Measurements from ENCODE around the gene INTS1.
"Not testable (repeated sequence)": the region's sequence is repeated elsewhere in the genome, so short reads cannot be mapped to it uniquely, and the experiment has no call there.

INTS1 gene

DNA sequence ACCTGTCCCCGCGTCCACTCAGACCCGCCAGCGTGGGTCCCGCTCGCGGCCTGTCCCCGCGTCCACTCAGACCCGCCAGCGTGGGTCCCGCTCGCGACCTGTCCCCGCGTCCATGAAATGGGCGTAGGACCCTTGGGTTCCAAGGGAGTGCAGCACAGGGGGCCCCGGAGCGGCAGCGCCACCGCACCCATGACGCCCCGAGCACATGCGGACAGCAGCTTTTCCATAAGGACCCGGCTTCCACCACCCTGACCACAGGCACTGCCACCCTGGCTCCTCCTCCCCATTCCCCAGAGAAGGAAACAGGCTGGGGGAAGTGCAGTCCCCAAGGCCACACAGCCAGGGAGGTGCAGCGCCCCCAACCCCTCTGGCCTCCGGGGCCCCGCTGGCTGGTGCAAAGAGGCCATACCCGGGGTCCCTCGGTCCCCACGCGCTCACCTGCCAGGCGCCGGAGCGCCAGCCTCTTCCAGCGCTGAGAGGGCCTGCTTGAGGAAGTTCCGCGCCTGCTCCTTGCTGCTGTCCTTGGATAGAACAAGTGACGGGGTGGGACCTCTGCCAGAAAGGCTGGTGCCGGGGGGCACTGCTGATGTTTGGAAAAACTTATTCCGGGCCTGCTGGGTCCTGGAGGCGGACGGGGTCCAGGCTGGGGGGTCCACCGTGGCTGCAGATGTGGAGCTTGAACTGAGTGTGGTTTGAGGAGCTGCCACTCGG, 59.8 kb downstream of the INTS1 start:
- no peak for DNase-seq

- not testable (repeated sequence) for DNase-seq
Measured at GRCh38 chr7:1443587-1444200, 60.5 kb downstream of the INTS1 start.

DNA sequence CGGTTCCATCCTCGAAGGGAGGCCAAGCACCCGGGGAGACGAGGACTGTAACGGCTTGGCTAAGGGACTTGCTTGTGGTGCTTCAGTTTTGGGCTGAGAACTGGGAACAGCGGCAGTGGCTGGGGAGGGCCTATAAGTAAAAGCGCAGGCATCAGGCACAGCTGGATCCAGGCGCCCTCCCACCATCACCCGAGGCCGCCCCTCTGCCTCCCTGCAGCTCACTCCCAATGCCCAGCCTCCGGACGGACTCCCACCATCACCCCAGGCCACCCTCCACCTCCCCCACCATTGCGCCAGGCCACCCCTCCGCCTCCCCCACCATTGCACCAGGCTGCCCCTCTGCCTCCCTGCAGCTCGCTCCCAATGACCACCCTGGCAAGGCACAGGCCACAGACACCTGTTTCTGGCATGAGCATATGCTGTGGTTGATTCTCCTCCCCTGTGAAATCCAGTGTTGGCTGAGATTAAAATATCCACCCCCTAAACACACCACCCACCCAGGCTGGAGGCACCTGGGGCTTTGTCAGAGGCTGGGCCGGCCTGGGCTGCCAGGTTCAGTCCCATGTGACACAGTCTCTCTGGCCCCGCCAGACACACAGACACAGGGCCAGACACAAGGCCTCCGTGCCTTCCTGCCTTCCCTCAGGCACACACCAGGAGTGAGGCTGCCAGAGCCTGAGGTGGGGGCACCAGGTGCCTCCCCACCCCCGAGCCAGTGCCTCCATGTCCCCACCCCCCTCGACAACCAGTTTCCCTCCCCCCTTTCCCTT, 61.6 kb downstream of the INTS1 start:
- DNase-seq = no peak

DNA sequence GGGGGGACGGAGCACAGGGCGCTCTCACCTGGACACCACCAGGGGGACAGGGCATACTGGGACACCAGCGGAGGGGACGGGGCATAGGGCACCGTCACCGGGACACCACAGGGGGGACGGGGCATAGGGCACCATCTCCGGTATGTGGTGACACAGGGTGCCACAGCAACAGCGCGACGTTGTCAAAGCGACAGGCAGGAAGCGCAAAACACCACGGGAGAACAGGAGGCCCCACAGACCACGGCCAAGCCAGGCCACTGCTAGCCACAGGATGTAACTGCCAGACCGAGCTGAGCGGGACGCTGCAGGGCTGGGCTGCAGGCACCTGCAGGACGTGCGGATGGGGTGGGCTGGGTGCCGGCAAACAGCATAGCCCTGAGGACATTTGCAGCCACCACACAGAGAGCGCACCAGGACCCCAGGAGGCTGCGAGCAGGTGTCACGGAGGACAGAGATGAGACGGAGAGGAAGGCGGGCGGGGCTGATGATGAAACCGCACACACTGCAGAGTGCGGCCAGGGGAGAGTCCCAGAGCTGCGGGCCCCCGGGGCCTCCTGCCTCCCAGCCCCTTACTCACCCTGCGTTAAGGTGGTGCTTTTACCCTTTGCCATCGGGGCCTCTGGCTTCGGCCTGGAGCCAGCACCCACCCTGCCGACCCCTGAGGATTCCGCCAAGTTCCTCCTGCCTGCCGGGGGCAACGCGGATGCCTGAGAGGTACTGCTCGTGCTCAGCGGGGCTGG, 62.4 kb downstream of the INTS1 start:
- no peak for DNase-seq

GRCh38 chr7:1440620-1441019, 63.6 kb downstream of the INTS1 start:
- no peak for DNase-seq

DNA sequence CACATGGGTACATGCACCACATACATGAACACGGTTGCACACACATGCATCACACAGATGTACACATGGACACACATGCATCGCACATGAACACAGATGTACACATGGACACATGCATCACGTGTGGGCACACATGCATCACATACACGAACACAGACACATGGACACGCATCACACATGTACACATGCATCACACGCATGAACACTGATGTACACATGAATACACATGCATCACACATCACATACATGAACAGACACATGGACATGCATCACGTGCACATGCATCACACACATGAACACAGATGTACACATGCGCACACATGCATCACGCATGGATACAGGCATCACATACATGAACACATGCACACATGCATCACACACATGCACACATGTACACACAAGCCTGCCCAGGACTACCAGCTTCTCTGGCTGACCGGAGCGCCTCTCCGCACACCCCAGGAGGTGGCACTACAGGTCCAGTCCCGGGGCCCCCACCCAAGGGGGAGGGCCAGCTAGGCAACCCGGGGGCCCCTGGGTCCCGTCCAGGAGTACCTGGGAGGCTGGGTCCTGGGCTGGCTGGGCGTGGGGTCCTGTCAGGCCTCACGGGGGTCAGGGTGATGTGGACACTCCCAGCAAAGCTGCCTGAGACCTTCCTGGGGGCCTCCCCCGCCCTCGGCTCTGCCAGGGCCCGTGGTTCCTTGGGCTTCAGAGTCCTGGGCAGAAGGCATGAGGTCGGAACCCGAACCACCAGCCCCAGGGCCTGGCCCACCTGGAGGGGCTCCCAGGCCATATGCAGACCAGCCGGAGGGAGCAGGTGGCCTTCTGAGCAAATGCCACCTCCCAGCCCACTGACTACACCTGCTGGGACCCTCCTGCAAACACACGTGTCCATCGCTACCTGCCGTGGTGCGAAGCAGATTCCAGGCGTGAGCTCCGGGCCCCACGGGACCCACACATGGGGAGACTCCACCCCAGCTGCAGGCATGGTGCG, 64.5 kb downstream of the INTS1 start:
- DNase-seq = no peak

DNA sequence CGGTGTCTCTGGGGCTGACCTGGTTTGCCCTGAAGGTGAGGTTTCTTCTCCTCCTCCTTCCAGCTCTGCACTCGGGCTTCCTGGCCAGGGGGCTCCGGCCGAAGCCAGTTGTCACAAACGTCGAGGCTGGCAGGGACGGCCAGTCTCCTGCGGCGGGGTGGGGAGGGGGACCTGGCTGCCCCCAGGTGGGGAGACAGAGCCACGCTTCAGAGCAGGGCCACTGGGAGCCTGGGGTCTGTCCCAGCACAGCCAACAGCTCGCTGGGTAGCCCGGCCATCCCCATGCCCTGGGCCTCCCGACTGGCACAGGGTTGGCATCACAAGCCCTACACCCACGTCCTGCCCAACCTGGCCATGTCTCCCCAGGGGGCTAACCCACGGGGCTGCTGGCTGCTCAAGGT, 65.4 kb downstream of the INTS1 start:
- DNase-seq = no peak

DNA sequence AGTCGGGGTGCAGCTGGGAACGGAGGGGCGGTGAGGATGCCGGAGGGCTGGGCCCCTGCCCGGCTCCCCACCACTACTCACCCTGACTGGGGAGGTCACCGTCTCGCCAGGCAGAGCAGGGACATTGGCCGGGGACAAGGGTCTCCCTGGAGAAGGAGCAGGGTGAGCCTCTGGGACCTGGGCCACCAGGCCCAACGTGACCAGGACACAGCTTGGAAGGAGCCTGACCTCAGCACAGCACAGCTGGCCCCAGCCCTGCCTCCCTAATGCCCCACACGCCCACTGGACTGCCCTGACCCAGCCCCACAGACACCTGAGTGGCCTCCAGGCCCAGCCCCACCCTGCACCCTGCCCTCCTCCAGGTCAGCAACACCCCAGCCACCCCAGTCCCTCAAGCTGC, 66.0 kb downstream of the INTS1 start:
- DNase-seq = no peak

DNA sequence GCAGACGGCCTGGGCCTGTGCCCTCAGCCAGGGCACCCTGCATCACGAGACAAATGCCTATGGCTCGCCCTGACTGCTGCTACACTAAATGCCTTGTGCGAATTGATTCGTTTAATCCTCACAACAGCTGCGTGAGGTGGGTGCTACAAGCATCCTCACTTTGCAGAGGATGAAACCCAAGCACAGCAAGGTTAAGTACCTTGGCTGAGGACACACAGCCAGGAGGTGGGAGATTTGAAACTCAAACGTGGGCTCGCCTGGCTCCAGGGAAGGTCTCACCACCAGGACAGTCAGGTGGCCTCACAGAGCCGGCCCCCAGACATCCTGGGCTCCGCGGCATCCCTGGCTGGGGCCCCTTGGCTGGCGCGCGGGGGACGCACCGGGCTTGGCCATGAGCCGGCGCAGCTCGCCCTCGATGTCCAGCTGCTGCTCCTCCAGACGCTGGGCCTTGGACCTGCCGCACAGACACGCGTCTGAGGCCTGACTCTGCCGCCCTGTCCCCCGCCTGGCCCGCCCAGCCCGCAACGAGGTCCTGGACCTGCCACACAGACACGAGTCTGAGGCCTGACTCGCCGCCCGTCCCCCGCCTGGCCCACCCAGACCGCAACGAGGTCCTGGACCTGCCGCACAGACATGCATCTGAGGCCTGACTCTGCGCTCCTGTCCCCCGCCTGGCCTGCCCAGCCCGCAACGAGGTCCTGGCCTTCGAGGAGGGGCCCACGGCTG, 66.9 kb downstream of the INTS1 start:
- no peak for DNase-seq

DNA sequence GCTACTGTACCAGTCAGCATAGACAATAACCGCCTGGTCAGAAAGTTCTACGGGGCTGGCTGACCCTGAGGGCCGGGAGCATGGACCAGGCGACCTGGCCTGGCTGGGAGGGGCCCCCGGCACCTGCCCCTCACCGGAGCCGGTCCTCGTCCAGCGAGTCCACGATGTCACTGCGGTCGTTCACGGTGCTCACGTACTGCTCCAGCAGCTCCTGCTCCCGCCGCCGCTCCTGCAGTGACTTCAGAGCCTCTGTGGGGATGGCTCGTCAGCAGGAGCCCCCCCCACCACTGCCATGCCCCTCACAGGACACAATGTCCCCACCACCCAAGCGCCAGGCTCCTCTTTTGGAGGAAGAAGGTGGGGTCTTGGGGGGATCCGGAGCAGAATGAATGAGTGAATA, 67.6 kb downstream of the INTS1 start:
- DNase-seq = no peak

GRCh38 chr7:1434891-1435670, 69.1 kb downstream of the INTS1 start:
- no peak for DNase-seq

- DNase-seq = no peak
Measured at GRCh38 chr7:1434165-1434718, 69.9 kb downstream of the INTS1 start.

- no peak for DNase-seq
Measured at GRCh38 chr7:1433128-1433920, 70.9 kb downstream of the INTS1 start.

- DNase-seq = peak; percentile 84
Measured at GRCh38 chr7:1432411-1433082, 71.6 kb downstream of the INTS1 start.

GRCh38 chr7:1431634-1432380, 72.4 kb downstream of the INTS1 start:
- DNase-seq = no peak

DNA sequence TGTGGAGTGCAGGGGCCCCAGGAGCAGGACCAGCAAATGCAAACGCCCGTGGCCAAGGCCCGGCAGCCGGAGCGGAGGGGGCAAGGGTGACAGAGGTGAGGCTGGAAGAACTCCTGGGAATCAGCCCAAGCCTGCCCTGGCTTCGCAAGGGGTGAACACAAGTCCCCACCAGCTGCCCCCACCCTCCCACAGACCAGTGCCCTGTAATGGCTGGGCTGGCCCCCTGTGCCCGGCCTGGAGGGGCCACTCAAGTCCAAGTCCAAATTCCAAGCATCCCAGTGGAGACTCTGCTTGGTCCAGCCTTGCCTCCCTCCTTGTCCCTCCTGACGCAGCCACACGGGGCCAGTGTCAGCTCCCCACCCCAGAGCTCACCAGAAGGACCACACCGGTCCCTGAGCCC, 73.0 kb downstream of the INTS1 start:
- no peak for DNase-seq

GRCh38 chr7:1430056-1430845, 73.9 kb downstream of the INTS1 start:
- no peak for DNase-seq
